ENCODE measurements around the gene RSRC1.
"Not testable (repeated sequence)": the region's sequence is repeated elsewhere in the genome, so short reads cannot be mapped to it uniquely, and the experiment has no call there.

RSRC1 gene

DNA sequence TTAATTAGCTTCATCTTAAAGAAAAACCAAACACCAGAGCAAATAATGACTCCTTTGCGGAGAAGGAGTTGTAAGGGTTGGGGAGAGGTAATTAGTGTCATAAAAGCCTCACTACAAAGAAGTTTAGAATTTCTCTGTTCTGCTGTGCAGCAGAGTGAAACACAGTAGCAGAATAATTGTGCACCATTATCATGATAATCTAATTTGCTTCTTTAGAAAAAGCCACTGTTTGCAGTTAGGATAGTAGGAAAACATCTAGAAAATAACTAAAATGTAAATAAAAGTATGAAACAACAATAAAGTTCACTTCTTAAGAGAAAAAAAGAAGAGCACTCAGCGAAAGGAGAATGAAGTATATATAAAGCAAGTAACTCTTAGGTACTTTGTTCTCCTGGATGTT, 9.2 kb upstream of the RSRC1 start:
- DNase-seq (ENCODE audit: extremely low read depth in 1 of 2, low read depth in 1 of 2) = no peak

DNA sequence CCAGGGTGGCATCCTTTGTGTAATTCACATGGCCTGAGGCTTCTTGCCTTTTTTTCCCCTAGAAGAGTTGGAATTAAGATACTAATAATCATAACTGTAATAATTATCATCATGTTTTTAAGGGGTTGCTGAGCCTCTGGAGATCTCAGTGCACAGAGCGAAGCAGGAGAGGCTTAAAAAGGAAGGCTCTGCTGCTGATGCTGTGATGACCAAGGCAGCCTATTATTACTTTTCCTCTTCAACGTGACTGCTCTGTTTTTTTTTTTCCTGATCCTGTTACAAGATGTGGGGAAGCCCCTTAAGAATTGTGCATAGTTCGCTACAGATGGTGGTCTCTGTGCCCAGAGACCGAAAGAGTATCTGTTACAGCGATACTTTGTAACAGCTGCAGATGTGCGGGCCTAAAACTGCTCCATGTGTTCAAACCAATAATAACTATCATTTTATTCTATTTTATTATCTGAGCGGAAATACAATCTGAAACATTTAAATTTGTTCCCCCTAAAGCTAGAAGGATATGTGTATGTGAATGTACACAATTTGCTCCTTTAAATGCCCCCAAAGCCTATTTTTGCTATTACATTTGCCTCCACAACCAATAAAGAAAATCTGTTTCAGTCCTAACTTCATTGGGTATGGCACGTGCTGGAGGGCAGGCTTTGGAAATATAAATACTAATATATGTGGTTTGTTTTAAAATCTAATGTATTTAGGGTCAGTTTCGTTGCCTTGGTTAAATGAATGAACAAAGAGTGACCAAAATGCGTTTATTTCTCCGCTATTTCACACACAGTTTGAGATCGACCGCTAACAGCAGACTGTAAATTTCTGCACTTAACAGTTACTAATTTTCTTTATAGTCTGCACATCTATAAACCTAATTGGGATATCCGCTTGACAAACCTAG, 8.3 kb upstream of the RSRC1 start:
- DNase-seq (ENCODE audit: extremely low read depth in 1 of 2, low read depth in 1 of 2) = no peak

DNA sequence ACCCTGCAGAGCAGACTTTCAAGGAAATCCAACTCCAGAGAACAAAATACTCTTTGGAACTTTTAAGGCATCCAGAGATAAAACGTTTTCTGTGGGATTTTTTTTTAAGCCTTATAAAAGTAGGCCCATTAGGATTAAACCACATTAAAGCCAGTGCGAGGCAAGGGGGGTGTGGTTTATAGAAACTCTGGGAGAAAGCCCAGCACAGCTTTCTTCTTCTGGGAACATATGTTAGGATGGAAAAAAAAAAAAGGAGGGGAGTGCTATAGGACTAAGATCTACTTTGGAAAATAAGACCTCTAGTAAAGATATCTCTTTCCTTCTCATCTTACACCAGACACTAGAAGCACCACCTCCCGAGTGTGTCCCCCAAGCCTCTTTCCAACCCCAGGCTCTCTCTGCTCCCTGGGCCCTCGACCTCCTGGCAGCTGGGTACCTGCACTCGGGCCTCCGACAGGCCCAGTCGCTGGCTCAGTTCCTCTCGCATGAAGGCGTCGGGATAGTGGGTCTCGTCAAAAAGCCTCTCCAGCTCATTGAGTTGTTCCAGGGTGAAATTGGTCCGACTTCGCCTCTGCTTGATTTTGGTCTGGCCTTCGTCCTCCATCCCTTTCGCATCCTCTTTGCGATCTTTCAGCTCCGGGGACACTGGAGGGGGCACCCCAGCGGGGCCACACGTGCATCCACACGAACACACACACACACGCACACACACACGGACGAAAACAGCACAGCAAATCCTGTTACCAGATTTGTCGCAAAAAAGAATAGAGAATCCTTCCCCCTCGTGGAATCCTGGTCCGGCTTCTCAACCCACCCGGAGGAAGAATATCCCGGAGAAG, 7.4 kb upstream of the RSRC1 start:
- DNase-seq (ENCODE audit: extremely low read depth in 1 of 2, low read depth in 1 of 2) = no peak

DNA sequence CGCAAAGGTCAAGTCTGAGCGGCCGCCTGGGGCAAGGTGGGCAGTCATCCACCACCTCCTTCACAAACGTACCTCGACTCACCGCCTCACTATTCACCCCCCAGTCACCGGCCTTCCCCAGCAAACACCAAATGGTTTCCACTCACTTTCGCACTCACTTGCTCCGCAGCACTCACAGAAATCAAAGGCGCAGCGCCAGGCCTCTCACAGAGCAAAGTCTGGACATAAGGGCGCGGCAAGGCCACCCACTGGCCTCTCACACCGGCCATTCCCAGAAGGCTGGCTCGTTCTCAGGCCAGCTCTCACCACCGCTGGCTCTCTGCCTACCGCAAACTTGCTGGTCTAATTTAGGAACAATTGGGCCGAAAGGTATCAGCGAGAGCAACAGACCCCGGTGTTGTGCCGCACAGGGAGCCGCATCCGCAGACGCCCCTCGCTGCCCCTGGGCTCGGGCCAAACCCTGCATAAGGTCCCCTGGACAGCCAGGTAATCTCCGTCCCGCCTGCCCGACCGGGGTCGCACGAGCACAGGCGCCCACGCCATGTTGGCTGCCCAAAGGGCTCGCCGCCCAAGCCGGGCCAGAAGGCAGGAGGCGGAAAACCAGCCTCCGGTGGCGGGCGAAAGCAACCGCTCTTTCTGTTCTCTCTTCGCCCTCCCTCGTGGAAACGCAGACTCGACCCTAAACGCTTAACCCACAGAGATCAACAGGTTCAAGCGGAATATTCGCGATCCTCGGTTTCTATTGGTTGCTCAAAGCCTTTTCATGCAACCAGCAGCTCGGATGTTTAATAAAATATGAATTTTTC, 6.6 kb upstream of the RSRC1 start:
- DNase-seq (ENCODE audit: extremely low read depth in 1 of 2, low read depth in 1 of 2) = no peak

DNA sequence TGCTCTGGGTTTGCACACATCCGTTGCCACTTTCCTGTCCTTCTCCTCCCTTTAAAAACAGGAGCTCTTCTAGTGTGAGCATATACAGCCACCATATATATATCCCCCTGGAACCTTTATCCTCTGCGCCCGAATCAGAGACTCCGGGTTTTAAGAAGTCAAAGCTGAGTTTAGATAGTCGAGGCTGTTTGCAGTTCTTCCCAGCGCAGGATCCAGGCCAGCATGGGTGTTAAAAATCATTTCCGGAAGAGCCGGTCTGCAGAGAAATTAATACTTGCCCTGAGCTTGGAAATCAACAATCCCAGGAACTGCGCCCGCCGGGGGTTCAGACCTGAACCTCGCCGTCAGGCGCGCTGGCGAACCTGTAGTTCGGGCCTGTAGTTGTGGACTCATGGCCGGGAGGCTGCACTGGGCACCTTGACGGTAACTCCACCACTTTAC, 6.0 kb upstream of the RSRC1 start:
- DNase-seq (ENCODE audit: extremely low read depth in 1 of 2, low read depth in 1 of 2) = no peak

DNA sequence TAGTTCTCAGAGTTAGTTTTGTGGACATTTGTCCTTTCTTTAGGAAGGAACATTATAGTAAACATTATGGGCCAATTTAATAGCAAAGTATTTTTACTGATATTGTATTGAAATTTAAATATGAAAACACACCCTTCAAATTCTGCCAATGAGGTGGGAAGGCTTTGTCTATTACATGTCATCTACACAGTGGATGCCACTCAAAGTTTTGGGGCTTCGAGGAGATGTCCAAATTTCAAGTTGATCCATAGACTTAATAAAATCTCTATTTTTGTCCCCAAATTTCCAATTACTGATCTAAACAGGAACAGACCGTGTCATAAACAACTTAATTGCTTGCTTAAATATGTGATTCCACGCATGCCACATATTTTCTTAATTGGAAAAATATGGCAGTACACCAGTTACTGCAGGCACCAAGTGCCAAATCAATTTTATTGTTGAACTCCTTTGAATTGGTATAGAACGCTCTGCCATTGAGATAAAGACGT, 5.4 kb upstream of the RSRC1 start:
- DNase-seq (ENCODE audit: extremely low read depth in 1 of 2, low read depth in 1 of 2) = no peak

DNA sequence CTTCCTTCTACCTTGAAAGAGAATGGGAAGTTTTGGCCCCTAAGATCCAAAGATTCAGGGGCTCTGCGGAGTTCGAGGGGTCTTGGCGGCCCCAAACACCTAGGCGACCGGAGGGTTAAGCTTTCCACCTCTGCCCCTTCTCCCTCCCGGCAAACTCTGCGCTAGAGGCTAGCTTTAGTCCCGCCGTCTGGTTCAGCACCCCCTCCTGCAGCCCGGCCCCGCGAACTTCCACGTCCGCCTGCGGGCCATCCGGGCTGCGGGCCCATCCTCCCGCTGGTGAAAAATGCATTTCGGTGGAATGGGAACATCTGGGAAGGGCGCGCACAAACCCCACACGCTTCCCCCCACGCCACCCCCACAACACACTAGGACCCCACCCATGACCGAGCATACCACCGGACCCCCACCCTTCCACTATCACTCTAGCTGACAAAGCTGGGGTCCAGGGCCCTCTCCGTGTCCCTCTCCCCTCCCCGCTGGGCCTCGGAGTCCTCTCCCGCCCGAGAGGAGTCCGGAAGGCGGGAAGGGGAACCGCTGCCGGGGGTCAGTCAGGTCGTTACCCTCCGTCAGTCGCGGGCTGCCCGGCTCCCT, 4.7 kb upstream of the RSRC1 start:
- DNase-seq (ENCODE audit: extremely low read depth in 1 of 2, low read depth in 1 of 2) = no peak

DNA sequence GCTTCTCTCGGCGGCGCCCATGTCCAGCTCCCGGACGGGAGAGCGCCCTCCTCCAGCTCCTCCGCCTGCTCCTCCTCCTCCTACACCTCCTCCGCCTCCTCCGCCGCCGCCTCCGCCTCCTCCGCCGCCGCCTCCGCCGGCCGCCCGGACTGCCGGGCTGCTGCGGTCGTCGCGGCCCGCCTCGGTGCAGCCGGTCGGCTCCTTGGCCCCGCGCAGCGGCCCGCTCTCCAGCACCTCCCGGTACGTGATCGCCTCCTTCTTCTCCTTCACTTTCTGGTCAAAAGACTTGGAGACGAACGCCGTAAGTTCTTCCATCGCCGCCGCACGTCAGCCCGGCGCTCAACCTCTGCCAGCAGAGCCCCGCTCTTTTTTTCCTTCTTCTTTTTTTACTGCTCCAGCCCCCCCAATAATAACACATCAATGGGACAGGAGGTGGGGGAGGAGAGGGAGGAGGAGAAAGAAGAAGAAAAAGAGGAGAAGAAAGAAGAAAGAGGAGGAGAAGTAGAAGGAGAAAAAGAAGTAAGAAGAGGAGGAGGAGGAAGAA, 4.1 kb upstream of the RSRC1 start:
- no peak for DNase-seq (ENCODE audit: extremely low read depth in 1 of 2, low read depth in 1 of 2)

DNA sequence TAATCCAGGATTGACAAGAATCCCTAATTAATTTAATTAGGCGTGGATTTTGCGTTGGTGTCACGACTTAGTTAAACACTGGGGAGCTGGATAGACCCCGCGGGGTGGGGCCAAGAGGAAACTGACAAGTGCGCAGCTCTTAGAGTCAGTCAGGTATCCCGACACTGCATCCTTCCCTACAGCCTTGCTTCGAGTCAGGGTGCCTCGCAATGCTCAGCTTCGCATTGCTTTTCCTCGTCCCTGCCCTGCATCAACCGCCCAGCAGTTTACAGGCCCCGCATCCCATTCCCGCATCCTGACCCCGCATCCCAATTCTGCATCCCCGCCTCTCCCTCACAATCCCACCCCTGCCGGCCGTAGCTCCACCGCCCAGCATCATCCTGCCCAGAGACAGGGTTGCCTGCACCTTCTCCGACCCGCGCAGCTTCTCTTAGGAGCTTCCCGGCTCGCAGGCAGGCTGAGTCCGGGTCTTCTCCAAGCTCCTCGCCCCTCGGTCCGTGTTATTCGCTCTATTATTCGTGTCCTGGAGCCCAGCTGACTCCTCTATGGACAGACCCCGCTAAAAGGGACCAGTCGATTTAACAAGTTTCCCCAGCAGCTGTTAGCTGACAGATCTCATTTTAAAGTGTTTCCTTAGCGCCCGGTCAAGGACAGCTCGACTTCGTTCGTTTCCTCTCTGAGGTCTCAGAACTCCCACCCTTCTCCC, 3.0 kb upstream of the RSRC1 start:
- DNase-seq (ENCODE audit: extremely low read depth in 1 of 2, low read depth in 1 of 2) = no peak

DNA sequence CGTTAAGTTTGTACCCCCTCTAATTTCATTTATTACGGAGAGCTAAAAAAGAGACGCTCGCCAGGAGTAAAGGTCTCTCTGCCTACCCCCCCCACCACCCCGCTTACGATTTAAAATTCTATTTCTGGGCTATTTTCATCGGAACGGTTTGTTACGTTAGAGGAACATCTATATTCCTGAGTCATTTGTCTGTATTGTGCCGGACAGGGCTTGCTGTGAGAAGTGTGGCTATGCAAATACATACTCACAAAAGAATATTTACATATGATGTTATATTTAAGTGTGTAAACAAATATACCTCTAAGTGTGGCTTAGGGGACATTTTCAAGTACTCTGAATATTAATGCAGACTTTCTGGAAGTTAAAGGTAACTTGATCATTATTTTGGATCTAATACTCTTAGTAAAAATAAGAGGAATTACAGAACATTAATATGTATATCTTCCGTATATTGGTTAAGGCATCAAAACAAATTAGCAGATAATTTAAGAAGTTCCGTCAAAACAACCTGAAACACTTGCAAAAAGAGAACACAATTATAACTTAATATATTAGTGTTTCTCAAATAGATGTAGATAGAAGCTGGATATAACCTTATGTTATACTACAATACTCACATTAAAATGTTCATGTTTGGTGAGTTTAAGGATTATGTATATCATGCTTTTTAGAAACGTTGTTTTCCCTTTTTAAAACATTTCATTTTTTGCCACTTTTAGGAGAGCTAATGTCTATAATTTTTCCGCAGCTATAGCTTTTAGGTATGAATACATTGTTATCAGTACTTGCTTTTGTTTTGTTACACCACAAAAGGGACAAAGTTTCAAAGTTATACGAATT, 2.1 kb upstream of the RSRC1 start:
- DNase-seq (ENCODE audit: extremely low read depth in 1 of 2, low read depth in 1 of 2) = no peak

DNA sequence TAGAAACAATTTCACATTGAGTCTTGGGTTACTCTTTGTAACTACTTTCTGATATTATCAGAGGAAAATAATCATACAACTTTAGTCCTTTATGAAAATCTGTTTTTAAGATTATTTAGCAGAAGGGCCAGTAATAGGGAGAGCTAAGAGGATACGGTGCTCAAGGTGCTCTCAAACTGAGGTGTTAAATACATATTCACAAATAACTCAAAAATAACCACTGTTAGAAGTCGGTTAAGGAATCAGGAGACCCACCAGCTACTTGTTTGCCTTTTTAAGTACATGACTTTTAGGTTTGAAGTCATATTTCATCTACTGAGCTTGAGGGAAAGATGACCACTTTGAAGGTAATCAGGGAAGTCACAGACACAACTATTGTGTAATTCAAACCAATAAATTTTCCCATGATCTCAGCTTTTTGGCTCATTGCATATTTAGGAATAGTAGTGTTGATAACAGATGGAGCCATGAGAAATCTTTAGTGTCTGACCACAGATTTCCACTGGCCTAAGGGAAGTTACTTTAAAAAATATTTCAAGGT, 1.4 kb upstream of the RSRC1 start:
- DNase-seq (ENCODE audit: extremely low read depth in 1 of 2, low read depth in 1 of 2) = no peak

DNA sequence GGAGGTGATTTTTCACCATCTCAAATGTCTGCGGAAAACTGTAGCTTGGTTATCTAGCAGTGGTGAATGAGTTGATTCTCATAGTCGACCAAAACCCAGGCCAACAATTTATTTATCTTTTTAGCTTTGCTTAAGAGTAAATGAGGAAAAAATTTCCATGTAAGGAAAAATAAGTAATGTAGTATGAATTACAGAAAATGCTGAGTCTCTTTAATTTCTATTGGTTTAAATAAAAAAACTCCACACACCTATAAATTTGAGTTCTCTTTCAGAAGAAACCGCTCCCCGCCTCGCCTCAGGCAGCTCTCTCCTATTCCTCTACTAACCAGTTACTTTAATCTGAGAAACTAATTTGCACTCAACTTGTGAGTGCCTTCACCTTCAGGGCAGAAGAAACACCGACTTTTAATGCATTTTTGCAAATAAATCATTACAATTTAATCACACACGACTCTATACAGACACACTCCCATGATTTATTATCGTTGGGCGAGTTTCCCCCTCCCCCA, 540 bp upstream of the RSRC1 start:
- no peak for DNase-seq (ENCODE audit: extremely low read depth in 1 of 2, low read depth in 1 of 2)

DNA sequence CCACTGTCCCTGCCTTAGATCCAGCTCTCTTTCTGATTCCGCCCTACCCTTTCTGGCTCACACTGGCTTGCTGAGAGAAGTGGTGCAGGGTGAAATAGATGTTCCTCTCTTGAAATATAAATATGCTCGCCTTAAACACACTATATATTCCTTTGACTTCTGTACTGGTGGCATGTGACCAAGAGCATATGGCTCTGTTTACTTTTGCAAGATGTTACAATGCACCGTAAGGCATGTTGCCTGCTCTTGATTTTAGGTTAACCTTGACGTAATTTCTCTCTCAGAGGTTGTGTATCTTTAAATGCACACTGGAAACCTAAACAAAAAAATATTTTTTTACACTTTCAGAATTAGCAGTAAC, 749 bp downstream of the RSRC1 start:
- DNase-seq (ENCODE audit: extremely low read depth in 1 of 2, low read depth in 1 of 2) = no peak

DNA sequence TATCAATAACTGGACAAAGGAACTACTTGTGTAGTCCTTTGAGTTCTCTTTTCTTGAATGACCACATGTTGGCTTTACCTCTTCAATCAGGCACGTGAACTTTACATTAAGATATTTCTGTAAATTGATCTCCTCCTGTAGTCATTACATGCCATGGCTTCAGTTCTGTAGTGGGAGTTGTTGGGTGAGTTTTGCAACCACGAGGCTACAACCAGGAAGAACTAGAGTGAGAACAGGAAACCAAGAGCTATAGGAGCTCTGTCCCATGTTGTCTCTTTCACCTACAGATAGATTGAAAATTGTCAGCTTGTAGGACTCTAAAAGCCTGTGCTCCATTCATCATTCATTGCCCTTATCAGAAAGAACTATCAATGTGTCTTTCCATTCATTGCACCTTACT, 2.0 kb downstream of the RSRC1 start:
- no peak for DNase-seq (ENCODE audit: extremely low read depth in 1 of 2, low read depth in 1 of 2)

DNA sequence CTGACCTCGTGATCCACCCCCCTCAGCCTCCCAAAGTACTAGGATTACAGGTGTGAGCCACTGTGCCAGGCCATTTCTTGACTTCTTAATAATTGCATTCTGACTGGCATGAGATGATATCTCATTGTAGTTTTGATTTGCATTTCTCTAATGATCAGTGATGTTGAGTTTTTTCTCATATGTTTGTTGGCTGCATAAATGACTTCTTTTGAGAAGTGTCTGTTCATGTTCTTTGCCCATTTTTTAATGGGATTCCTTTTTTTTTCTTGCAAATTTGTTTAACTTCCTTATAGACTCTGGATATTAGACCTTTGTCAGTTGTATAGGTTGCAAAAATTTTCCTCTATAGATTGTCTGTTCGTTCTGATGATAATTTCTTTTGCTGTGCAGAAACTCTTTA, 3.7 kb downstream of the RSRC1 start:
- not testable (repeated sequence) for DNase-seq (ENCODE audit: extremely low read depth in 1 of 2, low read depth in 1 of 2)

DNA sequence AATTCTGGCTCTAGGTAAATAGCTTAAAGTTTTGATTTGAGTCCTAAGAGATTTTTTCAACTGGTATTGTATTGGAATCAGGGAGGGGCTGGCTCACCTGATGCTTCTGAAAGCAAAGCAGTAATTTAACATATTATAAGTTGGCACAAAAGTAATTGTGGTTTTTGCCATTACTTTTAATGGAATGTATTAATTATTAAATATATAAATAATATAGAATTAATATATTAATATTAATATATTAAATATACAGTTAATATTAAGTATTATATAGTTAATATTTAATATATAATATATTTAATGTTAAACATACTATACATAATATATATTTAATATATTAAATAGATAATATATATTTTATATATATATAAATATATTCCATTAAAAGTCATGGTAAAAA, 10.4 kb downstream of the RSRC1 start:
- no peak for DNase-seq (ENCODE audit: extremely low read depth in 1 of 2, low read depth in 1 of 2)

DNA sequence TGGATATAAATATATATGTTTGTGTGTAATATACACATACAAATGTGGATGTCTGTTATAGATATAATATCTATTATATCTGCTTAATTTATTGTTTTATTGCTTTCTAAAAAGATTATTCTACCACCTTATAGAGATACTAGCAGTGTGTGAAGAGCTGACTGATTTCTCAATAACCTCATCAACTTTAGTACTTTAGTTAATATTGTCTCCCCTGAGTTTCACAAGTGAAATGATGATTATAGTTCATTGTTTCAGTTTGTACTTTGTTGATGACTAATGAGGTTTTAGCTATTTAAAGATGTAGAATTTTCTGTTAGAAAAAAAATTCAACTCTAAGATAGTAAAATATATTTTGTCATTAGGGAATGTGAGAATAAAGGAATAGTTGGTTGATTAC, 11.4 kb downstream of the RSRC1 start:
- no peak for DNase-seq (ENCODE audit: extremely low read depth in 1 of 2, low read depth in 1 of 2)

DNA sequence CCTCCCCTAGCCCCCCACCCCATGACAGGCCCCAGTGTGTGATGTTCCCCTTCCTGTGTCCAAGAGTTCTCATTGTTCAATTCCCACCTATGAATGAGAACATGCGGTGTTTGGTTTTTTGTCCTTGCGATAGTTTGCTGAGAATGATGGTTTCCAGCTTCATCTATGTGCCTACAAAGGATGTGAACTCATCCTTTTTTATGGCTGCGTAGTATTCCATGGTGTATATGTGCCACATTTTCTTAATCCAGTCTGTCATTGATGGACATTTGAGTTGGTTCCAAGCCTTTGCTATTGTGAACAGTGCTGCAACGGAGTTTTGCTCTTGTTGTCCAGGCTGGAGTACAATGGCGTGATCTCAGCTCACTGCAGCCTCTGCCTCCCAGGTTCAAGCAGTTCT, 12.8 kb downstream of the RSRC1 start:
- DNase-seq (ENCODE audit: extremely low read depth in 1 of 2, low read depth in 1 of 2) = not testable (repeated sequence)

Data from activated CD8-positive, alpha-beta memory T cell treated with anti-CD3 and anti-CD28 coated beads for 1 hour (primary cell).